Activated CD4-positive, alpha-beta memory T cell treated with anti-CD3 and anti-CD28 coated beads, Interleukin-2, amount 10 ng/mL, durations not matched to agents 7 days and 5 days (primary cell): ENCODE data around the gene NAAA. TPM values are rescaled to one million over a fixed set of nuclear protein-coding genes. Genes with fewer than 3 reads are reported as not detected.
"Not testable (repeated sequence)": the region's sequence is repeated elsewhere in the genome, so short reads cannot be mapped to it uniquely, and the experiment has no call there.

Experiments used
- CTCF ChIA-PET: fragments of 350-600 bp; sonication (Branson Sonifier 250); formaldehyde crosslinking; loops from one replicate; lab custom pipeline; 2021; ENCODE audit warnings: antibody characterized with exemption, inconsistent platforms; lab: Charles Lee
- POLR2A ChIA-PET: fragments of 350-600 bp; sonication (Branson Sonifier 250); formaldehyde crosslinking; loops from one replicate; lab custom pipeline; 2021; ENCODE audit warnings: antibody characterized with exemption; lab: Charles Lee
- DNase-seq: peaks from one replicate; pipeline ENCODE4 v3.0.0-alpha.2; 2020
- H3K27ac Mint-ChIP-seq: one replicate; pipeline ENCODE4 v1.8.0; 2021; ENCODE audit warnings: mild to moderate bottlenecking, mixed read lengths
- H3K27me3 Mint-ChIP-seq: one replicate; pipeline ENCODE4 v1.8.0; 2021; ENCODE audit warnings: mixed read lengths
- H3K36me3 Mint-ChIP-seq: one replicate; pipeline ENCODE4 v1.8.0; 2021; ENCODE audit warnings: low read depth, mixed read lengths
- H3K4me1 Mint-ChIP-seq: one replicate; pipeline ENCODE4 v1.8.0; 2021; ENCODE audit warnings: mixed read lengths
- H3K4me3 Mint-ChIP-seq: one replicate; pipeline ENCODE4 v1.8.0; 2021; ENCODE audit warnings: mild to moderate bottlenecking, mixed read lengths
- H3K9me3 Mint-ChIP-seq: one replicate; pipeline ENCODE4 v1.8.0; 2021; ENCODE audit warnings: mixed read lengths
- total RNA-seq, 2 experiments: library from RNA; stranded (reverse); gene quantifications; one replicate each; pipeline ENCODE4 v1.2.3, GENCODE V29; 2021

NAAA gene
- total RNA-seq, 2 experiments from 2014 or later, result 38.7 to 39.3 TPM

GRCh38 chr4:75910831-75911230 is 30.0 kb downstream of the NAAA start:
- H3K4me3 Mint-ChIP-seq, DNase-seq, POLR2A ChIA-PET, H3K9me3 Mint-ChIP-seq, H3K27ac Mint-ChIP-seq, H3K27me3 Mint-ChIP-seq, H3K4me1 Mint-ChIP-seq: not testable (repeated sequence)
- peaks cover 17% of the 10 kb centered on the region for H3K36me3 Mint-ChIP-seq
- CTCF ChIA-PET, result interaction anchor here (0.8 kb wide), 1 partner anchor 15 kb away, joined by 4 read pairs; no protein-coding TSS in a partner anchor

DNA sequence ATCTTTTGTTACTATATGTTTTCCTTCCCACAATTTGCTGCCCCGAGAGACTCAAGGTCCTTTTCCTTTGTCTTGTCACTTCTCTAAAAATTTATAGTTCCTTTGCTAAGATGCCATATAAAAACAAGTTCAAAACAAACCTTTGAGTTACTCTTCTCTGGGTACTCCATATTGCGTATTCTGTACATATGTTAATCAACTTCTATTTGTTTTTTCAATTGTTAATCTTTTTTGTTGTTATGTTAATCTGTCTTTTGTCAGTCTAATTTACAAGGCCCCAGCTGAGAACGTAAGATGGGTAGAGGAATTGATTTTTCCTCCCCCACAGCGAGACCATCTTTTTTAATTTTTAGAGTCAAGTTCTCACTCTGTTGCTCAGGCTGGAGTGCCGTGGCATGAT is 31.4 kb downstream of the NAAA start:
- ChIA-PET POLR2A (interaction anchor here (1.0 kb wide), 1 partner anchor 31 kb away, joined by 3 read pairs; no protein-coding TSS in a partner anchor), CTCF (interaction anchor here (2.2 kb wide), 1 partner anchor 14 kb away, joined by 15 read pairs; no protein-coding TSS in a partner anchor)
- peaks cover 4% of the 10 kb centered on the region for H3K9me3 Mint-ChIP-seq

GRCh38 chr4:75908555-75908954 is 32.3 kb downstream of the NAAA start:
- Mint-ChIP-seq H3K27ac (no peak overlapping the region), H3K9me3 (peaks cover 4% of the 10 kb centered on the region), H3K36me3 (peaks cover 9% of the 10 kb centered on the region), H3K27me3 (no peaks in the 10 kb centered on the region), H3K4me3 (no peak overlapping the region), H3K4me1 (no peaks in the 10 kb centered on the region)
- no peak for DNase-seq
- ChIA-PET POLR2A (no interaction called here), CTCF (interaction anchor here (0.9 to 2.2 kb wide), 2 partner anchors 11 to 13 kb away, joined by 3 to 15 read pairs; no protein-coding TSS in a partner anchor)

More for the DNA sequence above, 31.4 kb downstream of the NAAA start:
- Mint-ChIP-seq H3K4me3 (no peak overlapping the region), H3K36me3 (peaks cover 14% of the 10 kb centered on the region), H3K27ac (no peak overlapping the region), H3K4me1 (no peaks in the 10 kb centered on the region), H3K27me3 (no peaks in the 10 kb centered on the region)
- no peak for DNase-seq

GRCh38 chr4:75907966-75908365 is 32.8 kb downstream of the NAAA start:
- CTCF ChIA-PET, result interaction anchor here (0.9 to 2.3 kb wide), 3 partner anchors 8 to 12 kb away, joined by 3 to 15 read pairs (median 10); no protein-coding TSS in a partner anchor
- Mint-ChIP-seq H3K9me3 (peaks cover 4% of the 10 kb centered on the region), H3K27me3 (no peaks in the 10 kb centered on the region), H3K27ac (no peak overlapping the region), H3K4me3 (no peak overlapping the region), H3K36me3 (peaks cover 6% of the 10 kb centered on the region), H3K4me1 (no peaks in the 10 kb centered on the region)
- DNase-seq, result no peak
- POLR2A ChIA-PET, result interaction anchor here (0.8 kb wide), 1 partner anchor 12 kb away, joined by 3 read pairs; no protein-coding TSS in a partner anchor

DNA sequence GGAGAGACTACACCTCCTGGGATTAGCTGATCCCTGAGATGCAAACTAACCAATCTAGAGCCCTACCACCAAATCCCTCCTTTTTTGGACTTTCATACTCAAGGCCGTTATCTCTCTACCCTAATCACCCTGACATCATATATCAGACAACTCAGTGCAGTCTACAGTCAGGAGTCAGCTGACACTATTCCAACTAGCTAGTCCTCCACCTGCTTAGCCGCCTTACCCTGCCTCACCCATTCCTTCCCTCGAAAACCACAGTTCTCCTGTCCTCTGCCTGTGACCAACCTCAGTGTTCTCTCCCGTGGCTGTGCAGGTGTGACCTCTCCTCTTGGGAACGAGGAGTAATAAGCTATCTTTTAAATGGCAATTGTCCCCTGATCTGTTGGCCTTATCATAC is 36.7 kb downstream of the NAAA start:
- no peaks in the 10 kb centered on the region for H3K36me3 Mint-ChIP-seq
- H3K27ac Mint-ChIP-seq, result no peak overlapping the region
- POLR2A ChIA-PET, result no interaction called here
- DNase-seq, result no peak
- H3K27me3 Mint-ChIP-seq, result peaks cover 8% of the 10 kb centered on the region
- CTCF ChIA-PET, result interaction anchor here (1.1 to 2.3 kb wide), 2 partner anchors 8 to 11 kb away, joined by 5 to 8 read pairs; no protein-coding TSS in a partner anchor
- H3K4me1 Mint-ChIP-seq, result no peaks in the 10 kb centered on the region
- no peaks in the 10 kb centered on the region for H3K9me3 Mint-ChIP-seq
- no peak overlapping the region for H3K4me3 Mint-ChIP-seq

DNA sequence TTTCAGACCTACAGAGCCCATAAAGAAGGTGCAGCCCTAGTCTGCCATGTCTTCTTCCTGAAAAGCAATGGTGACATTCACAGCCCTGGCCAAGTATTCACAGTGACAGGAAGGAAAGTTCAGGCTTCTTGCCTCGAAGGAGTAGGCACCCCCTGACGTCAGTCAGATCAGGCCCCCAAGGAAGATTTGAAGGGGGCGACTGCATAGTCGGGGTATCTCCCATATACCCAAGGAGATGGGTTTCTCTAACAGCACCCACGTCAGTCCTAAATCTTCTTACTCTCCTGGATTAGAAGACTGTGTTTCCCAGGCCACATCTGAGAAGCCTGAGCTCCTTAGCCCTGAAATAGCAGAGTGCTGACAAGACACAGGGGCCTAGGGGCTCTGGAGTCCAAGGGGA is 38.5 kb downstream of the NAAA start, which contains the start of gene PPEF2:
Gene PPEF2 (minus strand): TSS at position 101 of the 400 bp plus-strand sequence. CDS start 6,127 bp downstream, outside the sequence.
- CTCF ChIA-PET, result interaction anchor here (2.3 kb wide), 1 partner anchor 9 kb away, joined by 8 read pairs; no protein-coding TSS in a partner anchor
- no peak for DNase-seq
- Mint-ChIP-seq H3K27ac (no peak within 1 kb of the TSS), H3K9me3 (no peaks in the 10 kb centered on the region), H3K4me1 (no peaks in the 10 kb centered on the region), H3K4me3 (no peak within 1 kb of the TSS), H3K27me3 (peaks cover 11% of the 10 kb centered on the region), H3K36me3 (no peaks in the 10 kb centered on the region)
- POLR2A ChIA-PET, result no interaction called here

- Mint-ChIP-seq H3K27me3 (peaks cover 11% of the 10 kb centered on the region), H3K27ac (no peak overlapping the region), H3K4me1 (no peaks in the 10 kb centered on the region), H3K4me3 (no peak overlapping the region), H3K36me3 (no peaks in the 10 kb centered on the region), H3K9me3 (no peaks in the 10 kb centered on the region)
- DNase-seq, result no peak
- POLR2A ChIA-PET, result no interaction called here
- CTCF ChIA-PET, result interaction anchor here (4.5 kb wide), 1 partner anchor 17 kb away, joined by 26 read pairs; no protein-coding TSS in a partner anchor
Measured at GRCh38 chr4:75898536-75898935, 42.3 kb downstream of the NAAA start.

GRCh38 chr4:75895744-75896314 is 45.0 kb downstream of the NAAA start:
- no peaks in the 10 kb centered on the region for H3K4me1 Mint-ChIP-seq

DNA sequence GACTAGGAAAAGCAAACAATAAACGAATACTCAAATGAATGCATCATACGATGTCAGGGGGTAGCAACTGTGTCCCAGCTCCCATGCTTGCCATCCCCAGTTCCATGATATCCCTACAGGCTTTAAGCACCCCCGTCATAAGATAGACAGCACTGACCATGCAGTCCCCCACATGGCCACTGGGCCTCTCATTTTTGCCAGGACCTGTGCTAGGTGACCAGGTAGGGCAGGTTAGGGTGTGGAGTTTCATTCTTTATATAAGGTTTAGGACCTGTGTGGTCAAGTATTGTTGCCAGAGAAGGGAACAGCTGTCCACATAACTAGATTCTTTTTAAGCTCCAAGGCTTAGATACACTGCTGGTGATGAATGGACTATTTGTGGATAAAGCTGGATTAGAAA is 48.3 kb downstream of the NAAA start:
- POLR2A ChIA-PET, result no interaction called here
- no peaks in the 10 kb centered on the region for H3K36me3 Mint-ChIP-seq
- DNase-seq, result no peak
- H3K27ac Mint-ChIP-seq, result no peak overlapping the region
- H3K4me3 Mint-ChIP-seq, result no peak overlapping the region
- H3K27me3 Mint-ChIP-seq, result peaks cover 9% of the 10 kb centered on the region
- H3K9me3 Mint-ChIP-seq, result no peaks in the 10 kb centered on the region
- CTCF ChIA-PET, result interaction anchor here (2.4 kb wide), 1 partner anchor 10 kb away, joined by 8 read pairs; the partner anchor contains the start of gene PPEF2
- no peaks in the 10 kb centered on the region for H3K4me1 Mint-ChIP-seq

More at GRCh38 chr4:75895744-75896314, 45.0 kb downstream of the NAAA start:
- ChIA-PET CTCF (interaction anchor here (0.5 to 4.5 kb wide), 25 partner anchors 9 to 292 kb away, joined by 3 to 26 read pairs (median 5); no protein-coding TSS in a partner anchor), POLR2A (interaction anchor here (2.4 kb wide), 1 partner anchor 44 kb away, joined by 6 read pairs; no protein-coding TSS in a partner anchor)
- no peaks in the 10 kb centered on the region for H3K36me3 Mint-ChIP-seq
- DNase-seq, result no peak
- no peak overlapping the region for H3K4me3 Mint-ChIP-seq
- H3K27me3 Mint-ChIP-seq, result peaks cover 3% of the 10 kb centered on the region
- no peaks in the 10 kb centered on the region for H3K9me3 Mint-ChIP-seq
- H3K27ac Mint-ChIP-seq, result no peak overlapping the region

GRCh38 chr4:75891611-75892010 is 49.2 kb downstream of the NAAA start:
- Mint-ChIP-seq H3K4me1 (no peaks in the 10 kb centered on the region), H3K27me3 (peaks cover 9% of the 10 kb centered on the region), H3K36me3 (no peaks in the 10 kb centered on the region), H3K9me3 (no peaks in the 10 kb centered on the region), H3K27ac (no peak overlapping the region), H3K4me3 (no peak overlapping the region)
- no peak for DNase-seq
- POLR2A ChIA-PET, result no interaction called here
- CTCF ChIA-PET, result no interaction called here

GRCh38 chr4:75889537-75890199 is 51.1 kb downstream of the NAAA start:
- CTCF ChIA-PET, result no interaction called here
- no peak overlapping the region for H3K27ac Mint-ChIP-seq
- POLR2A ChIA-PET, result no interaction called here
- no peaks in the 10 kb centered on the region for H3K9me3 Mint-ChIP-seq
- H3K27me3 Mint-ChIP-seq, result peaks cover 9% of the 10 kb centered on the region
- no peak overlapping the region for H3K4me3 Mint-ChIP-seq
- H3K36me3 Mint-ChIP-seq, result no peaks in the 10 kb centered on the region
- no peak for DNase-seq
- H3K4me1 Mint-ChIP-seq, result no peaks in the 10 kb centered on the region

DNA sequence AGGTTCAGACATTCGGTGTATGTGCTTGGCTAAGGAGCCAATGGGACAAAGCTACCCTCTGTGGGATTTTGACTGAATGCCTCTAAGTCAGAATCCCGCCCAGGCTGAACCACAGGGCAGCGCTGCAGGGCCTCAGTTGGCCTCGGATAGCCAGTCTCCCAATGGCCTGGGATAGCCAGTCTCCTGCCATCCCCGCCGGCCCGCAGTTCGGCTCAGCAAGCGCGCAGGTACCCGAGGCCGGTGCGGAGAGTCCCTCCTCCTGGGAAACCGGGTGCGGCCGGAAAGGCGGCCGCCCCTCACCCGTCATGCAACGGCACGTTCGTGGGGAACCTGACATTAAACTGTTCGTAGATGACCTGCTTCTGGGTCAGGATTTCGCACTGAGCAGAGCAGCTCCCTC is 54.7 kb downstream of the NAAA start:
- Mint-ChIP-seq H3K27ac (no peak overlapping the region), H3K27me3 (peaks cover 9% of the 10 kb centered on the region), H3K4me3 (no peak overlapping the region), H3K9me3 (no peaks in the 10 kb centered on the region), H3K36me3 (no peaks in the 10 kb centered on the region), H3K4me1 (peaks cover 6% of the 10 kb centered on the region)
- DNase-seq, result no peak
- CTCF ChIA-PET, result interaction anchor here (0.8 to 1.6 kb wide), 2 partner anchors 9 to 10 kb away, joined by 3 to 7 read pairs; no protein-coding TSS in a partner anchor
- POLR2A ChIA-PET, result no interaction called here

GRCh38 chr4:75881476-75881875 is 59.3 kb downstream of the NAAA start:
- ChIA-PET POLR2A (no interaction called here), CTCF (interaction anchor here (1.0 to 1.5 kb wide), 3 partner anchors 13 to 34 kb away, joined by 3 to 5 read pairs (median 4); no protein-coding TSS in a partner anchor)
- DNase-seq, result no peak

More at GRCh38 chr4:75881476-75881875, 59.3 kb downstream of the NAAA start:
- H3K27me3 Mint-ChIP-seq, result peaks cover 14% of the 10 kb centered on the region
- no peaks in the 10 kb centered on the region for H3K9me3 Mint-ChIP-seq
- H3K27ac Mint-ChIP-seq, result no peak overlapping the region
- H3K36me3 Mint-ChIP-seq, result no peaks in the 10 kb centered on the region
- H3K4me3 Mint-ChIP-seq, result no peak overlapping the region
- H3K4me1 Mint-ChIP-seq, result peaks cover 6% of the 10 kb centered on the region
